GM18499 (cell line): ENCODE data around the gene FBN1.

Experiments
- ATAC-seq: cut with Tn5 transposase; IDR thresholded peaks from one replicate; pipeline ENCODE4 v1.9.1; 2021; ENCODE audit warnings: moderate number of reproducible peaks; ENCODE audit not compliant: insufficient read depth, unreplicated experiment

FBN1 gene

DNA sequence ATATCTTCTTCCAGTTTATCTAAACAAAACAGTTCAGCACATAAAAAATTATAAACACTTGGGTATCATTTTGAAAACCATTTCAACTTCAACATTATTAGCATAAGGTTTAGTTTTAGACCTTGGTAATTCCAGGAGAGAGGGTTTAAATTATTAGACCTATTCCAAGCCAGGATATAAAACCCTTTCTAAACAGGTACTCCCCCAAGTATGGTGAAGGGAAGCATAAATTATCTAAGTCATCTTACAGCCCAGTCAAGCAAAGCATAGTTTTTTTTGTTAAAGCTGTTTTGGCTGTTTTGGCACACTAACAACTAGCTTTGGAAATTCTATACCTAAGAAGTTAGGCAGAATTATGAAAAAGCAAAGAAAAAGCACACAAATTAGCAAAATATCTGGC is 87.3 kb downstream of the FBN1 start:
- no peak for ATAC-seq

DNA sequence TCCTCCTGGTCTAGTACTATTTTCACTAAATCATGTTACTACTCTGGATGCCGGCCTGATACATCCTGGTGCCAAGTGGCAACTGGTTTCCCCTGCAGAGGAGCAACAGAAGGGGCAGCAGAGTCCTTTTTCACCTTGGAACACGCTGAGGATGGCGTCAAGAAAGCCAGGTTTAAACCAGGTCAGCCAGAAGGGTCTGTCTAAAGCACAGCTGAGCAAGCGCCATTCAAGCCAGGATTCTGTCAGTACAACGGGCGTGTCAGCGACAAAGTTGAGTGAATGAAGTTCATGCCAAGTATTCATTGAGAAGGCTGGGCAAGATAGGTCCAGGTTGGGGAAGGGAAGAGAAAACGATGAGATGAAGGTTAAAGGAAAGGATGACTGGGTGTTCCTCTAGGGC is 88.2 kb downstream of the FBN1 start:
- ATAC-seq: no peak

DNA sequence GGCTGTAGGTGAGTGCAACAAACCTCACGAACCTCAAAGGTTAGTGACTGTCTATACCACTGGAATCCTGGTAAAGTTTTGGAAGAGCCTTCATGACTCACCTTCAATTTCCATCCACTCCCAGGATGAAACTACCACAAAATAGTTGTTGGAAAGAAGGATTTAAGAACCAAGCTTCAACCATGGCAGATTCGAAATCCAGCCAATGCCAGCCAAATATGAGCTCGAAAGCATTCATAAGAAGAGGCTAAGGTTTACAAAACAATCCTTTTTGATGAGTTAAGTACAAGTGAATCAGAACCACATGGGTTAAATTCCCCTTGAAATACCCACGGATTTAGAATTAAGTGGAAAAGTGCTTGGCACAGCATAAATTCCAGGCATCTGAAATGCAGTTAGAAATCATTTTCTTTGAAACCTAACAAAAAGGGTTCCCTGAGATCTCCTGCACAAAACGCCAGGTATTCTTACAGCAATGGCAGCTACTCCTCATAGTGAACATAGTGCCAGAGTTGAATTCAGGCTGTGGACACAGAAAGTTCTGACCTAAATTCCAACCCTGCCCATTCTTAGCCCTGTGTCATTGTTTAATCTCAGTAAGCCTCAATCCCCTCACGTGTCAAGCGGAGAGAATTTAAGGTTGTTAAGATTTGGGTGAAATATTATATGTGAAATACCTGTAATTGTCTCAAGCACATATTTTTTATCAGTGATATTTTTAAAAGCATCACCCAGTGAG is 89.2 kb downstream of the FBN1 start:
- ATAC-seq: no peak

DNA sequence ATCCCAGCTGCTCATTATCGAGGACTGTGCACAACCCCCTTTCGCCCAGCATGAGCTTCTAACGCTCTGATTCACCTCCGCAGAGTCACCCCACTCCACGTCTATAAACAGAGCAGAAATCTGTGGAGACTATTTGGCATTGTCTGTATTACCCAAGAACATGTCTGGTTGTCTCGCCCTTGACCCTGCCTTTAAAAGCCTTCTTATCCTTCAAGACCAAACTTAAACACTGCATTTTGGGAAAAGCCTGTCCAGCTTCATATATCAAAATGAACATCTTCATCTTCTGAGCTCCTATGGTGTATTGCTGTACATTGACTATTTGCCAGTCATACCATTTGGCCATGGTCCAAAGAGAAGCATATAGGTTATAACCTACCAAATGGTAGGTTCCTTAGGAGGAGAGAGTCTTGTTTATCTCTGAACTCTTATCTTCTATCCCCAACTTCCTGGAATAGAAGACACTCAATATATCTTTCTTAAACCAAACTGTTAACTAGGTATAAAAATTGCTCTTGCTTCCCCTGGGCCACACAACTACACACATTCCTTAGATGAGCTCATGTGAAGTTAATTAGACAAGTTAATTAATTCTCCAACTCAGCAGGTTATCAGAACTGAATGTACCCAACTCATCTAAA is 90.1 kb downstream of the FBN1 start:
- ATAC-seq: no peak

DNA sequence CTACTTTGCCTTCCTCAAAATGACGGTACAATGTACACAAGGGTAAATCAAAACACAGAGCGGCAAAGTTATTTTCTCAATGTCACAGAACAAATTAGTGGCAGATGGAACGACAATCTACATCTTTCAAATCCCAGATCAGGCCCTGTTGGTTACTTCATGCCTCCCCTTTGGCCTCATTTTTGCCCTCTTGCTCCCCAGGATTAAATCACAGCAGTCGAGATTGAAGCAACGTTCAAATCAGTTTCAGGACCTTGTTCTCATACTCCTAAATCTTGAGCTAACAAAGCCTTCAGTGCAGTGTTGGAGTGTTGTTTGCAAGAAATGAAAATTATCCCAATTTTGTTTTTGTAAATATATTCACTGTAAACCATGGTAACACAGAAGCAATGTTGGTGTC is 91.4 kb downstream of the FBN1 start:
- ATAC-seq: no peak

DNA sequence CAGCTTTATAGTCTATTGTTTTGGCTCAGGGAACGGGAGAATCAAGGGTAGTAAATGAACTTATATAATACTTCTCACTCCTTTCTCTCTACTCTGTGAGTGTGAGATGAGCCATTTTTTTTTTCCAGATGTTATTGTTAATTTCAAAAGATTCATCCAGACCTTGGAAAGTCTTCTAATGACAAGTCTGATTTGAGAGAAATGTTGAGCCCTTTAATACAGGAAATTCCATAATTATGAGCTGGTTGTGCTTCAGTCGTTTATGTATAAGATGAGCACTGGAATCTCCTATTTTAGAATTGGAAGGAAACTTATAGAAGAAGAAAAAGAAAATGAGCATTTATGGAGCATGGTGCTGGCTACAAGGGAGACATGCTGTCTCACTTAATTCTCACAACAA is 92.0 kb downstream of the FBN1 start:
- no peak for ATAC-seq

DNA sequence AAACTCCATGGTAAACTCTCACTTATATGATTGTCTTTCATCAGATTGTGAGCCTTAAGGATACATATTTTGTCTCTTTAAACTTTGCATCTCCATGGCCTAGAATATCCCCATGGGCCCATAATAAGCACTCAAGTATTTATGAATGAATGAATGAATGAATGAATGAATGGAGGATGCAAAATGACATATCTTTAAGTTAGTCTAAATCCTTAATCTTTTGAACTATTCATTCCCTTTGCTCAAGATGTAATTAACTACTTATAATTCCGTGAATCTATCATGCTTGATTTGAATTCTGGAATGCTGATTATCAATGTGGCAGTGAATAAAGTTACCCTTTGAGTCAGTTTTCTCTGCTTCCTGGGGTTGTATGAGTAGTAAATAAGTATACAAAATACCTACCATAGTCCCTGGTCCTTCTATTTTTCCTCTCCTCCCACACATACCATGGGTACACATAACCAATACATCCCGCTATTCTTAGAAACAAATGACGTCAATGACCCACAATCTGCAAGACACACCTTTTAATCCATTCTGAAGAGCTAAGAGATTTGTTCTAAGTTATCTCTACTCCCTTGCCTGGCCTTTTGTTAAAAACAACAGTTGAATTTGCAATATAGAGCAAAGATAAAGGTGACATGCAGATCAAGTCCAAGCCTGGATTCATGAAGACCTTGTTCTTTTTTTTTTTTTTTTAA is 94.5 kb downstream of the FBN1 start:
- ATAC-seq: no peak

DNA sequence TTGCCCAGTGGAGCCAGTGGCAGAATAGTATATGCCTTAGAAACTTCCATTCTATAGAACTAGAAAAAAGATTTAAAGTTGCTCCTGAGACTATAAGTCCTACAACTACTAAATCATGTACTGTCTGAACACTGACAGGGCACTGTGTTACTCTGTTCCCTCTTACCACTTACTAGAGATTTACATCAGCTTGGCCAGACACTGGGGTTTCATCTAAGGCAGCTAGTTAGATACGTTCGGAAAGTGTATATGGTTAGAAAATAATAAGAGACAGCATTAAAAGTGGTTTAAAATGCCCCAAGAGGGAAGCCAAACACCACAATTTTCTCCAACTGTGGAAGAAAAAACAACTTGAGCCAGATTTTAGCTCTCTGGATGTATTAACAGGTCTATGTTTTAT is 97.1 kb downstream of the FBN1 start:
- ATAC-seq: no peak

DNA sequence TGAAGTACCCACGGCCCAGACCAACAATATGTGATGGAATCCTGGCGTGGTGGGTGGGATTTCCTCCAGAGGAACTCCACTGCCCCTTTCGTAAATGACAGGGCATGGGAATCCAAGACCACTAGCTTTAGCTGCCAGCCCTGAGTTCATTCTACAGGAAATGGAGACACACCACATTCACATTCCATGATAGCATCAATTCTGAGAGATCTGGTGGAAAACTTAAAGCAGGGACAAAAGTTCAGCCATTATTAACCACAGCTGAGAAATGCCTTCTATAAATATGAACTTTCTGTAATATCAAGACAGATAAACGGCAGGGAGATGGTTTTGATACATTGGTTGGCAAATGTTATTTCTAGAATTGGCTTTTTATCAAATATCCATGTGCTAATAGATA is 98.2 kb downstream of the FBN1 start:
- ATAC-seq: no peak

DNA sequence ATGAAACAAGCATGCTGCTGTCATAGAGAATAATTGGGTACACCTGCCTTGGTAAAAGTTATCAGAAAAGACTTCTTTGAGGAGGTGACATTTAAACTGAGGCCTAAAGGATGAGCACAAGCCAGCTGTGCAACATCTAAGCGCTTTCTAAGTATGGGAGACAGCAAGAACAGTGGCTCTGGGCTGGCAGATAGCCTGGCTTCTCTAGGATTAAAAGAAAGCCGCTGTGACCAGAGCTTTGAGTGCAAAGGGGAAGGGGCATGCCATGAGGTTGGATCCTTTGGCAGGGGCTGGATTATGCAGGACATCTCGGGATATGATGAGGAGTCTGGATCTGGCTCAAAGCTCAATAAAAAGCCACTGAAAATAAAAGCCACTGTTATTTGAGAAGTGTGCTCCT is 99.2 kb downstream of the FBN1 start:
- no peak for ATAC-seq

DNA sequence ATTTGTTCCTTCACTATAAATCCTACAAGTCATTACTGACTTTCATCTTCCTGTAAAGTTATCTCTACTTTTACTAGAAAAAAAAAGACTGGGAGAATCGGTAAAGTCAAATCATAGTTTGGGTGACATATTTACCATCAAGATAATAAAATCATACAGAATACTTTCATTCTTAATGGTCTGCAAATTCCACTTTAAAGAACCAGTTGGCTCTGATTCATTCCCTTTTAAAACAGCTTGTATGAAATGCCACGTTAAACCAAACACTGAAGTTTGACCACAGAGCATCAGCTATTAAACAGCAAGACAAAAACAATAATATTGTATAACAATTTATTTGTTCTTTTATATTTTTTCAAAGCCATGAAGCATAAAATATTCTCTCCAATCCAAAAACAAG is 100.7 kb downstream of the FBN1 start:
- no peak for ATAC-seq

DNA sequence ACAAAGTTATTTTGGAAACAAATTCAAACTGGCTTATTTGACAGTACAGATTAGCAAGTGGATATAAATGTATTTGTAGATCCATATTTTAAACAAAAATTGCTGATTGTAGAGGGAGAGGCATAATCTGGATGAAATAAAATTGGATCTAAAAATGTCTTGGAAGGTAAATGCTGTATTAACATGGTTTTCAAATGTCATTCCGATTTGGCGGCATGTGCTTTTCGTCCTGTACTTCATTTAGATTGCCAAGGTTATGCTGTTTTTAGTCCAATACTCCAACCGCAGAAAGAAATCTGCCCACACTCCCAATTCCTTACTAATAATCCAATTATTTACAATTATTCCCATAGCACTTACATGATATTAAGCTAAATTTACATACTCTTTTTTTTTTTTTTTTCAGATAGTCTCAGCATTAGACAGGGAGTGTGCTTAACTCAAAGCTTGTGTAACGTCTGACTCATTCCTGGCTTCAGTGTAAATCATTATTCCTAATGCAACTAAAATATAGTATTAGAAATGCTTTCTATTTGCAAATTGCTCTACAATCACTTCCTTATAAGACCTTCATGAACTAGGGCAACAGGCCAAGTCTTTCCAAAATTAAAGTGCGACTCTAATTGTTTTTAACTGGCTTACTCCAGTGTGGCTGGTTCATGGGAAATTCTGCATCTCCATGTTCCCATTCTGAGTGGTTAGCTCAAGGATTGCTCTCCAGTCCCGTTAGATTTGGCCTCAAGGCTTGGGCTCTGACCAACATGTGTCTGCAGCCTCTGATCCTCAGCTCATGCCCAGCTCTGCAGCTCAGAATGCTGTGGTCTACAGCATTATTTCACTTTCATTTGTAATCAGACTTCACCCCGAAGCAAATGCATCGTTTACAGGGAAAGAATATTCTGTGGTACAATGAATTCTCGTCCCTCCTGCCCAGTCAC is 103.9 kb downstream of the FBN1 start:
- no peak for ATAC-seq

DNA sequence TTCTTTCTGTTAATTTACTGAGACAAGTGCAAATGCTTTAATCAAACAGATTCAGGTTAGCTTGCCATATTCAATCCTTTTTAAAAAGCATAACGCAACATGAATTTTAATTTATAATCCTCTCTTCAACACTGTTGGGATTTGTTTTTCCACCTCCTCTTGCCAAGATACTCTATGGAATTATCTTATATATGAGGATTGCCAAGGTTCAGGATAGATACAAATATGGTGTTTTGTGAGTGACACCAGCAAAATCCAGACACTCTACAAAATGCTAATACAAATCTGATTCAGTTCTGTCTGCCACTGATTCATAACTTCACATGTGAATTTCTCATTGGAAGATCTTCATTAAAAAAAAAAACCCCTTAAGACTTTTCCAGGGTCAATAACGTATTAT is 104.8 kb downstream of the FBN1 start:
- no peak for ATAC-seq

DNA sequence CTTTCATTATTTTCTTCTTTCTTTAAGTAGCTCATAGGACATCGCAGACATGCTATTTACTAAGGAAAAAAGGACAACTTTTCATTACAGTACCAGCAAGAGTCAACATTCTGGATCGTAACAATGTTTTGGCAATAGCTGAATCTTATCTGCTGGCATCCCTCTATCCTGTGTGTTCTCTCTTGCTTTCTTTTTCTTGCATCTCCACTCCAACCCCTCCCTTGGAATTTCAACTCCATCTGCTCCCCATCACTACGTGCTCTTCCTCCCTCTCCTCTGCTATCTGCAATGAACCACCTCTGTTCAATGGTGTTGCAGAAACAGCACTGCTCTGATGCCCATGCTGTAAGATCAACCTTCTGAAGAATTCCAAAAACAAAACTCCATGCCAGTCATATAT is 106.6 kb downstream of the FBN1 start:
- ATAC-seq: no peak

DNA sequence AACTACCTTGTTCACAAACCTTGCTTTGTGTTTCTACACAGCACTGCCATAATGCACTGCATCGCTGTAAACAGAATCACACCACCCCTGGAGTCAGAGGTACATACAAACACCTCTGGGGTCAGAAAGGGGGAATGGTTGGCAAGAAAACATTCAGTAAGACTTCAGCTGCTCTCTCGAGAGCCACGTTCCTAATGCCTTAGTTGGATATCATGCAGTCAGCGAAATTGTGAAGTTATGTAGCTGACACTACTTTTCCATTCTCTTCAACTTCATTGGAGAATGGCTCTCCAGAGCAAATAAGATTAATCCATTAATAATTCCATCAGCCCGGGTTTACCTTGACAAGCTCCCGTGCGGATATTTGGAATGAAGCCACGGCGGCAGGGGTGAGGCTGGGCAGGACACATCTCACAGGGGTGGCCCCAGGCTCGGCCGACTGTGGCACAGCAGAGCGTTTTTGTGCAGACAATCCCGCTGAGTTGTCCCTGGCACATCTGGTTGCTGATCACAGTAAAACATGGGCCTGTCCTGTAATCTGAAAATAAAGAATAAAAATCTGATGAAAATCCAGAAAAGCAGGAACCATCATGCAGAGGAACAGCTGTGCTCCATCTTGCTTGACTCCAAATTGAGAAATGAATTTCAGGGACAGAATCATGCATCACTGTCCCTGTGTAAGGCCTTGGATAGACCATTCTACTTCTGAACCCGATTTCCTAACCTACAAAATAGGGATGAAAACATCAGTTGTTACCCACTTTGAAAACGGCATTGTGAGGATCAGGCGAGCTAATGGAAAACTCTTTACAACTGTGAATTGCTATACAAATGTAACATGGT is 108.0 kb downstream of the FBN1 start:
- no peak for ATAC-seq

DNA sequence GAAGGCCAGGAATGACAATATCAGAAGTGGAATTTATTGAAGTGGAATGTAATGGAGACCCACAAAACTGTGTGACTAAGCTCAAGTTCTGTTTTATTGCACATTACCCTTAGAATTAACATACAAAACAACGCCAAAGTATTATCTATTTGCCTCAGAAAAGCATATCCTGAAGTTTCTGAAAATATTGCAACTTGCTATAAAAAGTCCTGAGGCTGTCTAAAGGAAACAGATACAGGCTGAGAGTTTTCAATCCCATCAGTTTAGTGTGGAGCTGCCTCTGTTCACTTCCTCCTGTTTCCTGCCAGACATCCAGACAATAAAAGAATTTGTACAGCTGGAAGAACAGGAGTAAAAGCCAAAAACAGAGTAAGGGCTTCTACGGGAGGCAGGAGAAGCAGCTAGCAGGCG is 108.8 kb downstream of the FBN1 start:
- no peak for ATAC-seq

DNA sequence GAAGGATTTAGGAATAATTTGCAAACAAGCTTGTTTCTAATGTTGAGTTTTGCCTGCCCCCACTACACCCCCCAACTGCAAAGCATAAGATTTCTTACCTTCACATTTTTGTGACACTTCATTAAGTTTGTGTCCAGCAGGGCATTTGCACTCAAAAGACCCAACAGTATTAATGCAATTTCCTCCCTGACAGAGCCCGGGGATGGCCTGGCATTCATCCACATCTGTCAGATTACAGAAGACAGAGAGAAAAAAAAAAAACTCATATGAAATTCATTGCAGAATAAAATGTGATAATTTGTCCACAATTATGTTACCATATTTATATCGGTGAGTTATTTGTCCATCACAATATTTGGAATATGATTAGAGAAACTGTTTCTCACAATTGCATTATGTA is 111.5 kb downstream of the FBN1 start:
- ATAC-seq: no peak

DNA sequence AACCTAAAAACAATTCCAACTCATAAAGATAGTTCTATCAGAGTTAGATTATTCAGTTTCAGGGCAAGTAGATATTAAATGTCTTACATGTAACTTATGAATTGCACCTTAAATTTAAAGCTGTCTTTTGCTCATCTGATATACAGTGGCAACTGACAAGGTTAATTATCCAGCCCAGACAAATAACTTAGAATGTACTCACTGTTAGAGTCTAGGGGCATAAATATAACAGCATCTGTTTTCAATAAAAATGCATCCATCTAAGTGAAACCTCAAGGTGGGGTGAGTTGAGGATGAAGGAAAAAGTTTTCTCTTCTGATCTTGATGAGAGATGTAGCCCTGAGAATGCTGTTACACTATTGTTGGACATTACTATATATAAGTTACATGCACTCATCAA is 112.6 kb downstream of the FBN1 start:
- no peak for ATAC-seq

DNA sequence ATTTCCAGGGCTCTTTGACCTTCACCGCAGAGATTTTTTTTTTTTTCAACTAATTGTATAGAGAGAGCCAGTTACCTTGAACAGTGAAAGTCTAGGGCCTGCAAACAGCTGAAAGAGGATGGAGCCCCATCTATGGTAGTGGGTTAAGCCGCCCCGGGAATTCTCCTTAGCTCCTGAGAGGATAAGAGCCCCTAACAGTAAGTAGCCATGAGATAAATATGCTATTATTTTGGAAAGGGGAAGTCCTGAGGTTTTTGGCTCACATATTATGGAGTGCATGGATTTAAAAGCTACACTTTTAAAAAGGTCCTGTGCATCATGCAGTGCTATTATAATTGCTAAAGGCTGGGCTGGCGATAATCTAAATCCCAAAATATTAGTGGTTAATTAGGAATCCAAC is 115.0 kb downstream of the FBN1 start:
- ATAC-seq: no peak

DNA sequence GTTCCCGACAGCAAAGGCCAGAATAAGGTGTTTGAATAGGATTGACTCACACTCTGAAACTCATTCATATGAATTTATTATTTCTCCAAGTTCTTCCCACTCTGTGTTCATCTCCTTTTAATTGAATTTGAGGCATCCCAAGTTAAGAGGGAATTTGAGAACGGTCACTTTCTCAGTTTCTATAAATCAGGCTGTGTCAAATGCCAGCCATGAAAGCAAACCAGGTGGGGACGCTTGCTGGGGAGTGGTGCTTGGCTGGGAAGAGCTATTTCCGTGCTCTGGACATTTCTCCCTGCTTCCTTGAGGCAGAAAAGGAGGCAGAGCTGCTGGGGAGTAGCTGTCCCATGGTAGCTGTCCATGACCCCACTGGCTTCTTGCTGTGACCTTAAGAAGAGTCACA is 116.6 kb downstream of the FBN1 start:
- ATAC-seq: no peak
